Measurements from ENCODE around the gene CKB.
A peak's percentile ranks its signal among the peaks of the same experiment; 100 is the strongest.
"Not testable (repeated sequence)": the region's sequence is repeated elsewhere in the genome, so short reads cannot be mapped to it uniquely, and the experiment has no call there.

CKB gene

GRCh38 chr14:103519837-103520212 is 2.8 kb downstream of the CKB start:
- H3K4me3 ChIP-seq (ENCODE audit: low read length) = no peak overlapping the region
- peaks cover 23% of the 10 kb centered on the region for H3K4me1 ChIP-seq (ENCODE audit: control insufficient read depth, insufficient read depth, low read length)

GRCh38 chr14:103519043-103519836 is 3.4 kb downstream of the CKB start:
- no peak overlapping the region for H3K4me3 ChIP-seq (ENCODE audit: low read length)
- H3K9ac ChIP-seq (ENCODE audit: low read depth, low read length) = no peak overlapping the region
- H3K27me3 ChIP-seq (ENCODE audit: control insufficient read depth, insufficient read depth, low read length) = peaks cover 27% of the 10 kb centered on the region
- H3K4me1 ChIP-seq (ENCODE audit: control insufficient read depth, insufficient read depth, low read length) = peaks cover 23% of the 10 kb centered on the region
- H3K36me3 ChIP-seq (ENCODE audit: insufficient read depth, low read length) = peaks cover 4% of the 10 kb centered on the region
- H3K9me3 ChIP-seq (replicated peaks; ENCODE audit: low read length) = no peaks in the 10 kb centered on the region
- no peak overlapping the region for H3K4me2 ChIP-seq (ENCODE audit: low read length)

More at GRCh38 chr14:103519837-103520212, 2.8 kb downstream of the CKB start:
- H3K9me3 ChIP-seq (replicated peaks; ENCODE audit: low read length) = no peaks in the 10 kb centered on the region
- H3K4me2 ChIP-seq (ENCODE audit: low read length) = no peak overlapping the region
- H3K27me3 ChIP-seq (ENCODE audit: control insufficient read depth, insufficient read depth, low read length) = peaks cover 27% of the 10 kb centered on the region
- H3K36me3 ChIP-seq (ENCODE audit: insufficient read depth, low read length) = peaks cover 4% of the 10 kb centered on the region
- H3K9ac ChIP-seq (ENCODE audit: low read depth, low read length) = no peak overlapping the region

GRCh38 chr14:103518422-103519042 is 4.1 kb downstream of the CKB start:
- no peak overlapping the region for H3K4me2 ChIP-seq (ENCODE audit: low read length)
- peaks cover 27% of the 10 kb centered on the region for H3K4me1 ChIP-seq (ENCODE audit: control insufficient read depth, insufficient read depth, low read length)
- no peak overlapping the region for H3K4me3 ChIP-seq (ENCODE audit: low read length)
- H3K27me3 ChIP-seq (ENCODE audit: control insufficient read depth, insufficient read depth, low read length) = peaks cover 20% of the 10 kb centered on the region
- H3K36me3 ChIP-seq (ENCODE audit: insufficient read depth, low read length) = peaks cover 4% of the 10 kb centered on the region
- no peak overlapping the region for H3K9ac ChIP-seq (ENCODE audit: low read depth, low read length)
- no peaks in the 10 kb centered on the region for H3K9me3 ChIP-seq (replicated peaks; ENCODE audit: low read length)

GRCh38 chr14:103517721-103518421 is 4.8 kb downstream of the CKB start:
- peaks cover 14% of the 10 kb centered on the region for H3K27me3 ChIP-seq (ENCODE audit: control insufficient read depth, insufficient read depth, low read length)
- no peak overlapping the region for H3K9ac ChIP-seq (ENCODE audit: low read depth, low read length)
- peaks cover 31% of the 10 kb centered on the region for H3K4me1 ChIP-seq (ENCODE audit: control insufficient read depth, insufficient read depth, low read length)
- H3K4me3 ChIP-seq (ENCODE audit: low read length) = no peak overlapping the region
- H3K4me2 ChIP-seq (ENCODE audit: low read length) = no peak overlapping the region
- peaks cover 4% of the 10 kb centered on the region for H3K36me3 ChIP-seq (ENCODE audit: insufficient read depth, low read length)
- H3K9me3 ChIP-seq (replicated peaks; ENCODE audit: low read length) = no peaks in the 10 kb centered on the region

- peaks cover 34% of the 10 kb centered on the region for H3K4me1 ChIP-seq (ENCODE audit: control insufficient read depth, insufficient read depth, low read length)
Observed at GRCh38 chr14:103517174-103517566, 5.5 kb downstream of the CKB start.

GRCh38 chr14:103516426-103517173 is 6.0 kb downstream of the CKB start:
- Histone ChIP-seq H3K4me3 (ENCODE audit: low read length) (no peak overlapping the region), H3K4me1 (ENCODE audit: control insufficient read depth, insufficient read depth, low read length) (peaks cover 31% of the 10 kb centered on the region), H3K9ac (ENCODE audit: low read depth, low read length) (no peak overlapping the region), H3K27me3 (ENCODE audit: control insufficient read depth, insufficient read depth, low read length) (peaks cover 5% of the 10 kb centered on the region), H3K9me3 (replicated peaks; ENCODE audit: low read length) (no peaks in the 10 kb centered on the region), H3K4me2 (ENCODE audit: low read length) (no peak overlapping the region), H3K36me3 (ENCODE audit: insufficient read depth, low read length) (peaks cover 4% of the 10 kb centered on the region)

More at GRCh38 chr14:103517174-103517566, 5.5 kb downstream of the CKB start:
- Histone ChIP-seq H3K9me3 (replicated peaks; ENCODE audit: low read length) (no peaks in the 10 kb centered on the region), H3K9ac (ENCODE audit: low read depth, low read length) (no peak overlapping the region), H3K4me2 (ENCODE audit: low read length) (no peak overlapping the region), H3K36me3 (ENCODE audit: insufficient read depth, low read length) (peaks cover 4% of the 10 kb centered on the region), H3K27me3 (ENCODE audit: control insufficient read depth, insufficient read depth, low read length) (peaks cover 8% of the 10 kb centered on the region), H3K4me3 (ENCODE audit: low read length) (no peak overlapping the region)

- no peak overlapping the region for H3K9ac ChIP-seq (ENCODE audit: low read depth, low read length)
- H3K9me3 ChIP-seq (replicated peaks; ENCODE audit: low read length) = no peaks in the 10 kb centered on the region
- H3K4me2 ChIP-seq (ENCODE audit: low read length) = no peak overlapping the region
- no peaks in the 10 kb centered on the region for H3K27me3 ChIP-seq (ENCODE audit: control insufficient read depth, insufficient read depth, low read length)
- peaks cover 17% of the 10 kb centered on the region for H3K36me3 ChIP-seq (ENCODE audit: insufficient read depth, low read length)
- H3K4me1 ChIP-seq (ENCODE audit: control insufficient read depth, insufficient read depth, low read length) = peaks cover 22% of the 10 kb centered on the region
- no peak overlapping the region for H3K4me3 ChIP-seq (ENCODE audit: low read length)
Observed at GRCh38 chr14:103514596-103515421, 7.8 kb downstream of the CKB start.

- H3K4me1 ChIP-seq (ENCODE audit: control insufficient read depth, insufficient read depth, low read length) = peaks cover 18% of the 10 kb centered on the region
- H3K36me3 ChIP-seq (ENCODE audit: insufficient read depth, low read length) = peaks cover 29% of the 10 kb centered on the region
- H3K27me3 ChIP-seq (ENCODE audit: control insufficient read depth, insufficient read depth, low read length) = no peaks in the 10 kb centered on the region
- H3K4me2 ChIP-seq (ENCODE audit: low read length) = peak overlapping the region; percentile 18
- peak overlapping the region; percentile 41 for H3K9ac ChIP-seq (ENCODE audit: low read depth, low read length)
- no peaks in the 10 kb centered on the region for H3K9me3 ChIP-seq (replicated peaks; ENCODE audit: low read length)
- H3K4me3 ChIP-seq (ENCODE audit: low read length) = no peak overlapping the region
Observed at GRCh38 chr14:103512701-103513611, 9.7 kb downstream of the CKB start.

- H3K4me3 ChIP-seq (ENCODE audit: low read length); H3K27me3 ChIP-seq (ENCODE audit: control insufficient read depth, insufficient read depth, low read length); H3K9me3 ChIP-seq (replicated peaks; ENCODE audit: low read length): not testable (repeated sequence)
- Histone ChIP-seq H3K36me3 (ENCODE audit: insufficient read depth, low read length) (peaks cover 37% of the 10 kb centered on the region), H3K4me2 (ENCODE audit: low read length) (peak overlapping the region; percentile 18), H3K9ac (ENCODE audit: low read depth, low read length) (peak overlapping the region; percentile 41), H3K4me1 (ENCODE audit: control insufficient read depth, insufficient read depth, low read length) (peaks cover 18% of the 10 kb centered on the region)
Observed at GRCh38 chr14:103512180-103512579, 10.4 kb downstream of the CKB start.
